ENCODE results near the gene MKLN1.

- TF ChIP-seq, protein P1, sequence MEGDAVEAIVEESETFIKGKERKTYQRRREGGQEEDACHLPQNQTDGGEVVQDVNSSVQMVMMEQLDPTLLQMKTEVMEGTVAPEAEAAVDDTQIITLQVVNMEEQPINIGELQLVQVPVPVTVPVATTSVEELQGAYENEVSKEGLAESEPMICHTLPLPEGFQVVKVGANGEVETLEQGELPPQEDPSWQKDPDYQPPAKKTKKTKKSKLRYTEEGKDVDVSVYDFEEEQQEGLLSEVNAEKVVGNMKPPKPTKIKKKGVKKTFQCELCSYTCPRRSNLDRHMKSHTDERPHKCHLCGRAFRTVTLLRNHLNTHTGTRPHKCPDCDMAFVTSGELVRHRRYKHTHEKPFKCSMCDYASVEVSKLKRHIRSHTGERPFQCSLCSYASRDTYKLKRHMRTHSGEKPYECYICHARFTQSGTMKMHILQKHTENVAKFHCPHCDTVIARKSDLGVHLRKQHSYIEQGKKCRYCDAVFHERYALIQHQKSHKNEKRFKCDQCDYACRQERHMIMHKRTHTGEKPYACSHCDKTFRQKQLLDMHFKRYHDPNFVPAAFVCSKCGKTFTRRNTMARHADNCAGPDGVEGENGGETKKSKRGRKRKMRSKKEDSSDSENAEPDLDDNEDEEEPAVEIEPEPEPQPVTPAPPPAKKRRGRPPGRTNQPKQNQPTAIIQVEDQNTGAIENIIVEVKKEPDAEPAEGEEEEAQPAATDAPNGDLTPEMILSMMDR (IDR thresholded peaks at IDR 0.05) = no peak
- TF ChIP-seq EZH2 (IDR thresholded peaks at IDR 0.05; ENCODE audit: borderline replicate concordance, insufficient read depth, low read depth, low read length, poor library complexity, severe bottlenecking) = no peak
Measured at GRCh38 chr7:131499801-131500200, 172.1 kb downstream of the MKLN1 start.

All from B cell (primary cell).